Large intestine (tissue), 3 donors: ENCODE data around the gene LXN. TPM values are rescaled to one million over a fixed set of nuclear protein-coding genes. Genes with fewer than 3 reads are reported as not detected.

Source experiments
- DNase-seq, 2 donors: peaks; one replicate each; pipeline versions ENCODE4 v3.0.0 to v3.0.0-alpha.2; 2013
- H3K27ac ChIP-seq: one replicate; pipeline ENCODE4 v1.5.1; 2013; ENCODE audit warnings: low read length
- H3K27me3 ChIP-seq: 2 replicates; pipeline ENCODE4 v1.6.1; 2013; ENCODE audit warnings: low read length; ENCODE audit not compliant: control insufficient read depth, insufficient read depth
- H3K36me3 ChIP-seq: 2 replicates; pipeline ENCODE4 v1.6.1; 2013; ENCODE audit warnings: low read length; ENCODE audit not compliant: control insufficient read depth, insufficient read depth
- H3K4me1 ChIP-seq: one replicate; pipeline ENCODE4 v1.6.1; 2013; ENCODE audit warnings: low read length; ENCODE audit not compliant: control insufficient read depth, insufficient read depth
- H3K4me3 ChIP-seq: one replicate; pipeline ENCODE4 v1.5.1; 2013; ENCODE audit warnings: low read length
- H3K9me3 ChIP-seq: one replicate; pipeline ENCODE4 v1.6.1; 2013; ENCODE audit warnings: mild to moderate bottlenecking, low read depth, low read length, moderate library complexity; ENCODE audit not compliant: control insufficient read depth
- WGBS: methylation state at CpG from one replicate; pipeline ENCODE4 v1.1.5; 2013; ENCODE audit warnings: low lambda C conversion rate; ENCODE audit not compliant: insufficient coverage; 5-methylcytosine and 5-hydroxymethylcytosine counted together
- polyA plus RNA-seq: library from polyadenylated mRNA; unstranded; fragments of 120-200 nt; gene quantifications from one replicate; pipeline ENCODE4 v1.2.1, GENCODE V29; 2013

Gene LXN
- polyA plus RNA-seq, 1 donor = 45.7 TPM

- WGBS = no CpG with 5 or more reads among the region's 4 CpGs
- DNase-seq = no peak
- H3K36me3 ChIP-seq = peaks cover 42% of the 10 kb centered on the region
Observed at GRCh38 chr3:158649791-158650190, 22.7 kb downstream of the LXN start.

GRCh38 chr3:158644345-158644908, 28.0 kb downstream of the LXN start, which contains the start of gene GFM1:
TSS of gene GFM1 (plus strand) at chr3:158644527. CDS start at chr3:158644635, 108 bp downstream.
- peaks cover 7% of the 10 kb centered on the region for H3K4me1 ChIP-seq
- peak; percentile 95 to 98 for DNase-seq
- H3K27ac ChIP-seq = peak within 1 kb of the TSS; percentile 75
- H3K4me3 ChIP-seq = peak within 1 kb of the TSS; percentile 78
- 0% methylated on average over 5 of the region's 42 CpGs for WGBS
- H3K9me3 ChIP-seq = no peaks in the 10 kb centered on the region
- H3K27me3 ChIP-seq = no peaks in the 10 kb centered on the region
- peaks cover 14% of the 10 kb centered on the region for H3K36me3 ChIP-seq

More at GRCh38 chr3:158649791-158650190, 22.7 kb downstream of the LXN start:
- H3K27me3 ChIP-seq = no peaks in the 10 kb centered on the region
- H3K27ac ChIP-seq = no peak overlapping the region
- H3K4me3 ChIP-seq = no peak overlapping the region
- H3K9me3 ChIP-seq = no peaks in the 10 kb centered on the region
- peaks cover 7% of the 10 kb centered on the region for H3K4me1 ChIP-seq

GRCh38 chr3:158642474-158643210, 29.8 kb downstream of the LXN start:
- H3K27me3 ChIP-seq = no peaks in the 10 kb centered on the region
- no peak overlapping the region for H3K4me3 ChIP-seq
- DNase-seq = no peak
- peaks cover 7% of the 10 kb centered on the region for H3K4me1 ChIP-seq
- 86% methylated on average over 1 of the region's 6 CpGs for WGBS
- no peak overlapping the region for H3K27ac ChIP-seq
- H3K36me3 ChIP-seq = peaks cover 7% of the 10 kb centered on the region
- H3K9me3 ChIP-seq = no peaks in the 10 kb centered on the region

- Histone ChIP-seq H3K27me3 (no peaks in the 10 kb centered on the region), H3K4me1 (peaks cover 7% of the 10 kb centered on the region), H3K36me3 (peaks cover 7% of the 10 kb centered on the region), H3K27ac (no peak overlapping the region), H3K9me3 (no peaks in the 10 kb centered on the region), H3K4me3 (no peak overlapping the region)
- no peak for DNase-seq
- WGBS = no CpG with 5 or more reads among the region's 7 CpGs
Observed at GRCh38 chr3:158642005-158642404, 30.4 kb downstream of the LXN start.

GRCh38 chr3:158640646-158641045, 31.8 kb downstream of the LXN start:
- DNase-seq = no peak
- Histone ChIP-seq H3K4me1 (peaks cover 4% of the 10 kb centered on the region), H3K4me3 (no peak overlapping the region), H3K27ac (no peak overlapping the region), H3K27me3 (no peaks in the 10 kb centered on the region), H3K36me3 (no peaks in the 10 kb centered on the region), H3K9me3 (no peaks in the 10 kb centered on the region)
- 80% methylated on average over 1 of the region's 7 CpGs for WGBS

- no peaks in the 10 kb centered on the region for H3K36me3 ChIP-seq
Observed at GRCh38 chr3:158631981-158632380, 40.5 kb downstream of the LXN start.

GRCh38 chr3:158625881-158626280, 46.6 kb downstream of the LXN start:
- Histone ChIP-seq H3K4me1 (no peaks in the 10 kb centered on the region), H3K27me3 (no peaks in the 10 kb centered on the region), H3K27ac (no peak overlapping the region), H3K9me3 (no peaks in the 10 kb centered on the region), H3K4me3 (no peak overlapping the region), H3K36me3 (no peaks in the 10 kb centered on the region)
- 43% methylated on average over 1 of the region's 1 CpG for WGBS
- DNase-seq = no peak

More at GRCh38 chr3:158631981-158632380, 40.5 kb downstream of the LXN start:
- Histone ChIP-seq H3K27me3 (no peaks in the 10 kb centered on the region), H3K4me3 (no peak overlapping the region), H3K27ac (no peak overlapping the region), H3K4me1 (no peaks in the 10 kb centered on the region), H3K9me3 (no peaks in the 10 kb centered on the region)
- no peak for DNase-seq

GRCh38 chr3:158617982-158618875, 54.2 kb downstream of the LXN start:
- Histone ChIP-seq H3K27me3 (no peaks in the 10 kb centered on the region), H3K27ac (no peak overlapping the region), H3K4me1 (no peaks in the 10 kb centered on the region), H3K36me3 (no peaks in the 10 kb centered on the region), H3K4me3 (no peak overlapping the region), H3K9me3 (peaks cover 2% of the 10 kb centered on the region)
- DNase-seq = no peak
- 63% methylated on average over 1 of the region's 1 CpG for WGBS
